ENCODE data around the gene KCTD3.

Gene KCTD3

DNA sequence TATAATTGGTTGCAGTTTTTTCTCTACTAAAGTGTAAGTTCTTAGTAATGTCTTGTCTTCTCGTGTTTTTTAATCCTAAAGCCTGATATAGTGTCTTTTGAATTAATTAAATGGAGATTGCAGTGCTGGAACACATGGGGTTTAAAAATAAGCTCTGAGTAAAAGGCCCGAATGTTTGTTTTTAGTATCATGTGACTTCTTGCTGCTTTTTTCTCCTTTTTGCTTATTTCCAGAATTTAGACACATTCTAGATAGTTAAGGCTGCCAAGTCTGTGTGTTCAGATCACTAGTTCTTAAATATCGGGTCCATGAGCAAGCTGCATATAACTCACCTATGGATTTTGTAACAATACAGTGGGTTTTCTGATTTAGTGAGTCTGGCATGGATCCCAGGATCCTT is 27.5 kb downstream of the KCTD3 start:
- Histone ChIP-seq H3K27ac (no peak overlapping the region), H3K4me3 (no peak overlapping the region)
- DNase-seq (ENCODE audit: low spot score), result no peak
- TF ChIP-seq, protein P1, sequence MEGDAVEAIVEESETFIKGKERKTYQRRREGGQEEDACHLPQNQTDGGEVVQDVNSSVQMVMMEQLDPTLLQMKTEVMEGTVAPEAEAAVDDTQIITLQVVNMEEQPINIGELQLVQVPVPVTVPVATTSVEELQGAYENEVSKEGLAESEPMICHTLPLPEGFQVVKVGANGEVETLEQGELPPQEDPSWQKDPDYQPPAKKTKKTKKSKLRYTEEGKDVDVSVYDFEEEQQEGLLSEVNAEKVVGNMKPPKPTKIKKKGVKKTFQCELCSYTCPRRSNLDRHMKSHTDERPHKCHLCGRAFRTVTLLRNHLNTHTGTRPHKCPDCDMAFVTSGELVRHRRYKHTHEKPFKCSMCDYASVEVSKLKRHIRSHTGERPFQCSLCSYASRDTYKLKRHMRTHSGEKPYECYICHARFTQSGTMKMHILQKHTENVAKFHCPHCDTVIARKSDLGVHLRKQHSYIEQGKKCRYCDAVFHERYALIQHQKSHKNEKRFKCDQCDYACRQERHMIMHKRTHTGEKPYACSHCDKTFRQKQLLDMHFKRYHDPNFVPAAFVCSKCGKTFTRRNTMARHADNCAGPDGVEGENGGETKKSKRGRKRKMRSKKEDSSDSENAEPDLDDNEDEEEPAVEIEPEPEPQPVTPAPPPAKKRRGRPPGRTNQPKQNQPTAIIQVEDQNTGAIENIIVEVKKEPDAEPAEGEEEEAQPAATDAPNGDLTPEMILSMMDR (IDR thresholded peaks at IDR 0.05), result no peak

DNA sequence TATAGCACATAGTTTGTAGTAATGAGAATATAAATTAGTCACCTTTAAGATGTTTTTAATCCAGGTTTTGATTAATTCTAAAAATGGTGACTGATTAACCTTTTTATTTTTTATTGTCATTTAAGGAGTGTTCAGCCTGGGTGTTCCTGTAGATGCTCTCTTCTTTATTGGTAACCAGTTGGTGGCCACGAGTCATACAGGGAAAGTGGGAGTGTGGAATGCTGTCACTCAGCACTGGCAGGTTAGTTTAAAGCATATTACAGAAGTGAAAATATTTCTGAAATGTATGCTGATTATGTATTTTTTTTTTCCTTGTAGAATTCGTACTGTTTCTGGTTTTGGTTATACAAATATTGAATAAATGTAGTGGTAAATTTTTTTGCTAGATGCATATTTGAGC is 28.1 kb downstream of the KCTD3 start:
- Histone ChIP-seq H3K27ac (no peak overlapping the region), H3K4me3 (no peak overlapping the region)
- TF ChIP-seq, protein P1 (IDR thresholded peaks at IDR 0.05), result no peak
- DNase-seq (ENCODE audit: low spot score), result no peak

DNA sequence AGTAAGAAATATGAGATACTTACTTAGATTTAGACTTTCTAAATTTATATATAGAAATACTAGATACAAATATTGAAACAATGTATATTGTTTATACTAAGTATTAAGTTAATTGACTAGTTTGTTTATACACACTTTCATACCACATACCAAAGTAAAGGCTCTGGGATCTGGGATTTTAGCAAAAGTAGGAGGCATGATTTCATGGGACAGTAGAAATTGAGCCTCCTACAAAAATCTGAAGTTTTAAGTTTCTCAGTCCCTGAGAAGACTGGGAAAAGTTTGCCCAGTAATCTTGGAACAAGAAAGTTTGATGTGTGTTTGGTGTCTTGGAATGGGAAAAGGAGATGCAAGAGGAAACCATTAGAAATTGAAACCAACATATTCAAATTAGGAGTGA is 30.9 kb downstream of the KCTD3 start:
- TF ChIP-seq, protein P1 (IDR thresholded peaks at IDR 0.05), result no peak
- H3K27ac ChIP-seq, result no peak overlapping the region
- DNase-seq (ENCODE audit: low spot score), result no peak

DNA sequence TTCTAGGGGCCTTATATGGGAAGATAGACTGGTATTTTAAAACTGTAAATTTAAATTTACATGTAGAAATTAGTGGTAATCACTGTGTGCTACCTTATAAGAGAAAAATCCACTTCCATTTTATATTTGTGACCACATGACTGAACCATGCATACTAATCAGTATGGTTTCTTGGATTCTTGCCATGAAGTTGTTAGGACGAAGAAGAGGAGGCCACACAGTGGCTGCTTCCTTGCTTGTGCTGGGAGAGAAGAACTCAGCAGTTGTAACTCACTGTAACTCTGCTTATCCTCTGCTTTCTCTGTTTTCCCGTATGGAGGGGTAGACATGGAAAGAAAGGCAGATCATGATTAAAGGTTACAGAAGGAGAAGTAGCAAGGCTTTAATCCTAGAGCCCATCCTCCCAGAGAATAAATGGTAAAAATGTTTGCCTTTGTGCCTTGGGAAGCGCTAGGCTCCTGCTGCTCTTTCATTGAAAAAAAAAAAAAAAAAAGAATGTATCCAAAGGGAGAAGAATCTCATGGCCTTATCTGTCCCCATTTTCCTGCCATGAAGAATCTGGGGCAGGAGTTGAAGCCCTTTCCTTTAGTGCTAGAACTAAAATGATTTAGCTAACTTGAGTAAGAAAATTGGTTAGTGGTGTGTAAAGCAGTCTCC is 32.4 kb downstream of the KCTD3 start:
- TF ChIP-seq, protein P1 (IDR thresholded peaks at IDR 0.05), result no peak
- no peak for DNase-seq (ENCODE audit: low spot score)
- no peak overlapping the region for H3K27ac ChIP-seq
- no peak overlapping the region for H3K4me3 ChIP-seq

More for the DNA sequence above, 30.9 kb downstream of the KCTD3 start:
- H3K4me3 ChIP-seq, result no peak overlapping the region

DNA sequence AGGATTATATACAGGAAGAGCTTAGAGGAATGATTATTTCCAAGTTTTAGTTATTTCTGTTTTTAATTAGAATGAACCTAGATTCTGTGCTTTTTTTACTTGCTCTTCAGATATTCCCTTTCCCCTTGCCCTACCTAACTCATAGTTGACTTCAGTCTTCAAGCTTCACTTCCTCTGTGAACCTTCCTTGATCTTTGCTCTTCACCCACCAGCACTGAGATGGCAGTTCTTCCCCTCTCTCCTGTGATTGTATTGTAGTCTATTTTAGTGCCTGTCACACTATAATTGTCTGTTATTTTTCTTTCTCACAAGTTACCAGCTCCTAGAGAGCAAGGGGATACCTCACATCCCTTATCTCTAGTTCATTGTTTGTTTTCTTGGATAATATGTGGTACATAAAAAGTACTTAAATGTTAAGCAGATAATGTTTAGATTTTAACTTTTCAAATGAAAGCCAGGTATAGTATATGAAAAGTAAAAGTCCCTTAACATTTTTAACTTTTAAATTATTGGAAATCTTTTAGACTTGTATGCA is 33.2 kb downstream of the KCTD3 start:
- H3K4me3 ChIP-seq, result no peak overlapping the region
- no peak overlapping the region for H3K27ac ChIP-seq
- DNase-seq (ENCODE audit: low spot score), result no peak
- TF ChIP-seq, protein P1 (IDR thresholded peaks at IDR 0.05), result no peak

DNA sequence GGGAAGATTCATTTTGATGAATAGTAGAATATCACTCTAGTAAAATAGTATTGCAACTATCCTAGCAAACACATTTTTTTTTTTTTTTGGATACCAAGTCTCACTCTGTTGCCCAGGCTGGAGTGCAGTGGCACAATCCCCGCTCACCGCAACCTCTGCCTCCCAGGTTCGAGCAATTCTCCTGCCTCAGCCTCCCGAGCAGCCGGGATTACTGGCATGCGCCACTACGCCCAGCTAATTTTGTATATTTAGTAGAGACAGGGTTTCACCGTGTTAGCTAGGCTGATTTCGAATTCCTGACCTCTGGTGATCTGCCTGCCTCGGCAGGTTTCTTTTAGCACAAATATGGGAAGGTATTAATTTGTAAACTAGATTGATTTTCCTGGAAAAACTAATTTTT is 33.8 kb downstream of the KCTD3 start:
- no peak overlapping the region for H3K4me3 ChIP-seq
- no peak for DNase-seq (ENCODE audit: low spot score)
- TF ChIP-seq, protein P1 (IDR thresholded peaks at IDR 0.05), result no peak
- no peak overlapping the region for H3K27ac ChIP-seq

DNA sequence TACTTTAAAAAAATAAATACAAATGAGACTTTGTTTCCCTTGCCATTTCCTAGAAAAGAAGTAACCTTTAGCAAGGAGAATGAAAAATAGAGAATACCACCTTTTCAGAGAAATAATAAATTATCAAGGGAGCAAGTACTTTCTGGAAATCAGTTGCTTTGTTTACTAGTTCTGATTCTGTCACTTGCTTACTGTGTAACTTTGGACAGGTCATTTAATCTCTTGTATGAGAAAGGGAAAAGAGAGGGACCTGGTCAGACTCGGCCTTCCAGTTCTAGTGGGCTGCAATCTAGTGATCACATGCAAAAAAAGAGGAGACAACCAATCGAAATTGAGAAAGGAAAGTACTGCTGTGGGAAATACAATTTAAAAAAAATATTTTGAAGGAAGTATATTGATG is 34.2 kb downstream of the KCTD3 start:
- no peak overlapping the region for H3K27ac ChIP-seq
- DNase-seq (ENCODE audit: low spot score), result no peak
- TF ChIP-seq, protein P1 (IDR thresholded peaks at IDR 0.05), result no peak
- no peak overlapping the region for H3K4me3 ChIP-seq

Data from coronary artery (tissue), 2 donors.